ENCODE measurements around the gene PKD2L2. TPM values are rescaled to one million over a fixed set of nuclear protein-coding genes. Genes with fewer than 3 reads are reported as not detected.
"Not testable (repeated sequence)": the region's sequence is repeated elsewhere in the genome, so short reads cannot be mapped to it uniquely, and the experiment has no call there.

PKD2L2 gene
- not detected for total RNA-seq

DNA sequence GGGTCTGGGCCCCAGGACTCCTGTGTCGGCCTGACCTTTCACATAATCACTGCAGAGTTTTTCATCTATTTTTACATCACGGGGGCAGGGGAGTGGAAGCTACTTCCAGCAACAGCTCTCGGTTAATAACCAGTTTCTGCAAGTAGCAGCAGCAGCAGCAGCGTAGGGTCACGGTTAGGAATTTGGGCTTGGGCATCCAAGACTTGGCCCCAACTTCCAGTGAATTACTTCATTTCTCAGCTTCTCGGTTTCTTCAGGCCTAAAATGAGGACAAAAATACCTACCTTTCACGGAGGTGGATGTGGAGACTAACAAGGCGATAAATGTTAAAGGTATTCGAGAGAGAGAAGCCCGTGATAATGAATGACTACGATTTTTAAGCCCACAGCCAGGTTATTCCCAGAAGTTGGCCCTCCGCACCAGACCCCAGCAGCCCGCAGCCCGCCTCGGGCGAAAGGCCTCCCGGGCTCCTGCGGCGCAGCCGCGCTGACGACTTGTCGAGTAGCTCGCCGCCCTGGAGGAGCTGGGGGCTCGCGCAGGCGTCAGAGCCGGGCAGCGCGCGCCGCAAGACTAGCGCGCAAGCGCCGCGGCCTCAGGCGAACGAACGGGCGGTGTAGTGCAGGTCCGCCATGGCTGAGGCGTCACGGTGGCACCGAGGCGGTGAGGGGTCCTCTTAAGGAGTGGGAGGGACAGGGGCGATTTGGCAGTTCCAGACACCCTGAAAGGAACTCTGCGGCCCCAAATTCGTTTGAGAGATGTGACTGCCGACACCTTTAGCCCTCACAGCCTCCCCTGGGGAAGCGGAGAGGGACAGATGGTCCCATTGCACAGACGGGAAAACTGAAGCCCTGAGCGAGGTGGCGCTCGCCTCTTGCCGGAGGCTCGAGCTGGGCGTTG, at the start of gene PKD2L2:
TSS of gene PKD2L2 (plus strand) at position 595 of the 897 bp plus-strand sequence. CDS start at position 630, 35 bp downstream.
- TF ChIP-seq POLR2AphosphoS5 (IDR thresholded peaks at IDR 0.05) (peak; percentile 21 to 64), EP300 (IDR thresholded peaks at IDR 0.05) (no peak), POLR2A (IDR thresholded peaks at IDR 0.05) (peak in 3 of 4 donors; percentile 44 to 75 (median 55))
- TF ChIP-seq, protein P1, sequence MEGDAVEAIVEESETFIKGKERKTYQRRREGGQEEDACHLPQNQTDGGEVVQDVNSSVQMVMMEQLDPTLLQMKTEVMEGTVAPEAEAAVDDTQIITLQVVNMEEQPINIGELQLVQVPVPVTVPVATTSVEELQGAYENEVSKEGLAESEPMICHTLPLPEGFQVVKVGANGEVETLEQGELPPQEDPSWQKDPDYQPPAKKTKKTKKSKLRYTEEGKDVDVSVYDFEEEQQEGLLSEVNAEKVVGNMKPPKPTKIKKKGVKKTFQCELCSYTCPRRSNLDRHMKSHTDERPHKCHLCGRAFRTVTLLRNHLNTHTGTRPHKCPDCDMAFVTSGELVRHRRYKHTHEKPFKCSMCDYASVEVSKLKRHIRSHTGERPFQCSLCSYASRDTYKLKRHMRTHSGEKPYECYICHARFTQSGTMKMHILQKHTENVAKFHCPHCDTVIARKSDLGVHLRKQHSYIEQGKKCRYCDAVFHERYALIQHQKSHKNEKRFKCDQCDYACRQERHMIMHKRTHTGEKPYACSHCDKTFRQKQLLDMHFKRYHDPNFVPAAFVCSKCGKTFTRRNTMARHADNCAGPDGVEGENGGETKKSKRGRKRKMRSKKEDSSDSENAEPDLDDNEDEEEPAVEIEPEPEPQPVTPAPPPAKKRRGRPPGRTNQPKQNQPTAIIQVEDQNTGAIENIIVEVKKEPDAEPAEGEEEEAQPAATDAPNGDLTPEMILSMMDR (IDR thresholded peaks at IDR 0.05) = no peak
- Histone ChIP-seq H3K9me3 (no peaks in the 10 kb centered on the region), H3K4me3 (peak within 1 kb of the TSS in 3 of 4 donors; percentile 44 to 51 (median 51)), H3K36me3 (no peaks in the 10 kb centered on the region), H3K27ac (peak within 1 kb of the TSS; percentile 45 to 84 (median 68)), H3K4me1 (peaks cover 0 to 11% (median 0%) of the 10 kb centered on the region in 4 donors), H3K27me3 (no peaks in the 10 kb centered on the region)
- DNase-seq = peak; percentile 85 to 96
- WGBS, 2 donors = 24 to 44% methylated on average over 22 to 44 of the region's 59 CpGs
- peak; percentile 96 to 99 for ATAC-seq (ENCODE audit: low FRiP score in 2 of 2)

DNA sequence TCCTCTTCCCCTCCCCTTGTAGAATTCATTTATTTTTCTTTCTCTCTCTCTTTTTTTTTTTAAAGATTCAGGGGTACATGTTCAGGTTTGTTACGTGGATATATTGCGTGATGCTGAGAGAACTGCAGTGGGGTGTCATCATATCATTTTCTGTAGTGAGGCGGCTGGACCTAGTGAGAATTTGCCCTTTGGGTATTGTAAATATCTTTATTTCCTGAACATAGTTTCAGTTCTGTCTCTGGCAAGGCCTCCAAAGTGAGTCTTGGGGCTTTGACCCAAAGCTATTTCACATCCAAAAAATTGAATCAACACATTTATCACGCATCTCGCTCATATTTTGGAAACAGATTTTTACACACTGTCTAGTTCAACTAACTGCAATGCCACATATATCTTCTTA, 47.0 kb upstream of the PKD2L2 start:
- DNase-seq (no peak), ATAC-seq (ENCODE audit: low FRiP score in 2 of 2) (no peak)
- TF ChIP-seq POLR2A (IDR thresholded peaks at IDR 0.05) (no peak), EP300 (IDR thresholded peaks at IDR 0.05) (no peak), POLR2AphosphoS5 (IDR thresholded peaks at IDR 0.05) (no peak)
- TF ChIP-seq, protein P1 (IDR thresholded peaks at IDR 0.05) = no peak
- no peaks in the 10 kb centered on the region for H3K9me3 ChIP-seq
- no peaks in the 10 kb centered on the region for H3K36me3 ChIP-seq
- H3K27me3 ChIP-seq = no peaks in the 10 kb centered on the region
- no peaks in the 10 kb centered on the region for H3K4me1 ChIP-seq
- no peak overlapping the region for H3K27ac ChIP-seq
- WGBS, 2 donors = 86 to 92% methylated on average over 5 of the region's 5 CpGs
- no peak overlapping the region for H3K4me3 ChIP-seq

- TF ChIP-seq EP300 (IDR thresholded peaks at IDR 0.05) = no peak
- Histone ChIP-seq H3K27ac (no peak overlapping the region), H3K9me3 (no peaks in the 10 kb centered on the region), H3K4me1 (no peaks in the 10 kb centered on the region), H3K36me3 (no peaks in the 10 kb centered on the region), H3K4me3 (no peak overlapping the region), H3K27me3 (no peaks in the 10 kb centered on the region)
- ATAC-seq (ENCODE audit: low FRiP score in 2 of 2) (no peak), DNase-seq (no peak)
- WGBS, 2 donors = 68 to 82% methylated on average over 4 of the region's 4 CpGs
Measured at GRCh38 chr5:137843676-137844299, 45.5 kb upstream of the PKD2L2 start.

GRCh38 chr5:137845472-137845871, 43.8 kb upstream of the PKD2L2 start:
- TF ChIP-seq EP300 (IDR thresholded peaks at IDR 0.05) (no peak), POLR2AphosphoS5 (IDR thresholded peaks at IDR 0.05) (no peak), POLR2A (IDR thresholded peaks at IDR 0.05) (no peak)
- TF ChIP-seq, protein P1 (IDR thresholded peaks at IDR 0.05) = no peak
- no peaks in the 10 kb centered on the region for H3K27me3 ChIP-seq
- no peak overlapping the region for H3K27ac ChIP-seq
- no peaks in the 10 kb centered on the region for H3K36me3 ChIP-seq
- no peaks in the 10 kb centered on the region for H3K9me3 ChIP-seq
- DNase-seq (no peak), ATAC-seq (ENCODE audit: low FRiP score in 2 of 2) (no peak)
- H3K4me3 ChIP-seq = no peak overlapping the region
- no peaks in the 10 kb centered on the region for H3K4me1 ChIP-seq

DNA sequence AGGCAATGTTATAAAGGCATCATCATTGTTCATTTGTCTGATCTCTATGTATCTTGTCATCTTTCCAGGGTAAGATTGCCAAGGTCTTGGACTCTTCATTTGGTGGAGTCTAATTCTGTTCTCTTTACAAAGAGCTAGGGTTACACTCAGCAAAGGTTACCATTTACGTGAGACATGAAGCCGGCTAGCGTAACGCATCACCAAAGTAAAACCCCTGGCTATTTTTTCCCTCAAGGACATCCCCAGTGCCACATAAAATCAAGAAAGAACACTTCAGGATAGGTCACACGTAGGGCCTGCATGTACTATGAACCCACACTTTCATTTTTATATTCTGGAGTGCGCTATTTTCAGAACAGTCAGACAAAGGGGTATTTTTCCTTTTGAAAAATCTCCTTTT, 41.6 kb upstream of the PKD2L2 start:
- H3K4me1 ChIP-seq = no peaks in the 10 kb centered on the region
- DNase-seq (no peak), ATAC-seq (ENCODE audit: low FRiP score in 2 of 2) (no peak)
- no peaks in the 10 kb centered on the region for H3K9me3 ChIP-seq
- no peaks in the 10 kb centered on the region for H3K36me3 ChIP-seq
- TF ChIP-seq POLR2A (IDR thresholded peaks at IDR 0.05) = no peak
- TF ChIP-seq POLR2AphosphoS5 (IDR thresholded peaks at IDR 0.05) = no peak
- no peak for TF ChIP-seq EP300 (IDR thresholded peaks at IDR 0.05)
- TF ChIP-seq, protein P1 (IDR thresholded peaks at IDR 0.05) = no peak
- H3K4me3 ChIP-seq = no peak overlapping the region
- H3K27me3 ChIP-seq = no peaks in the 10 kb centered on the region
- 93 to 97% methylated on average over 6 of the region's 6 CpGs for WGBS, 2 donors
- H3K27ac ChIP-seq = no peak overlapping the region

DNA sequence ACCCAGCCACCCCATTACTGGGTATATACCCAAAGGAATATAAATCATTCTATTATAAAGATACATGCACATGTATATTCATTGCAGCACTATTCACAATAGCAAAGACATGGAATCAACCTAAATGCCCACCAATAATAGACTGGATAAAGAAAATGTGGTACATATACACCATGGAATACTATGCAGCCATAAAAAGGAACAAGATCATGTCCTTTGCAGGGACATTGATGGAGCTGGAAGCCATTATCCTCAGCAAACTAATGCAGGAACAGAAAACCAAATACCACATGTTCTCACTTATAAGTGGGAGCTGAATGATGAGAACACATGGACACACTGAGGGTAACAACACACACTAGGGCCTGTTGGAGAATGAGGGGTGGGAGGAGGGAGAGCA, 36.1 kb upstream of the PKD2L2 start:
- H3K27me3 ChIP-seq; H3K4me1 ChIP-seq; H3K36me3 ChIP-seq; DNase-seq; ATAC-seq (ENCODE audit: low FRiP score in 2 of 2); H3K27ac ChIP-seq; H3K9me3 ChIP-seq; H3K4me3 ChIP-seq: not testable (repeated sequence)

Measured in upper lobe of left lung (tissue), 6 donors.